Keratinocyte (primary cell): ENCODE results near the gene DPCD. TPM values are rescaled to one million over a fixed set of nuclear protein-coding genes. Genes with fewer than 3 reads are reported as not detected.

Experiments used
- DNase-seq: peaks from one replicate; pipeline ENCODE4 v3.0.0-alpha.2; 2011; ENCODE audit warnings: low read depth, missing footprints, low spot score
- FAIRE-seq: peaks from 2 replicates; lab custom pipeline; 2011; peaks lifted over from hg19 to GRCh38; lab: Jason Lieb, UNC
- H2AFZ ChIP-seq: 2 replicates; pipeline ENCODE4 v1.6.0; 2012; ENCODE audit warnings: low read length, control low read depth, inconsistent platforms; ENCODE audit not compliant: control insufficient read depth
- H3K27ac ChIP-seq: 2 replicates; pipeline ENCODE4 v1.5.1; 2011; ENCODE audit warnings: low read length; ENCODE audit not compliant: control insufficient read depth, insufficient read depth
- H3K27me3 ChIP-seq: 3 replicates; pipeline ENCODE4 v1.6.0; 2011; ENCODE audit warnings: low read length; ENCODE audit not compliant: control insufficient read depth, insufficient read depth; ENCODE audit errors: extremely low read depth
- H3K36me3 ChIP-seq, 2 experiments: 2 replicates in 1 of 2; 3 replicates in 1 of 2; pipeline ENCODE4 v1.5.1; 2011; ENCODE audit warnings: low read length in 2 of 2, mild to moderate bottlenecking in 1 of 2; ENCODE audit not compliant: control insufficient read depth in 2 of 2, insufficient read depth in 2 of 2; ENCODE audit errors: extremely low read depth in 1 of 2
- H3K4me1 ChIP-seq: 3 replicates; pipeline ENCODE4 v1.5.1; 2011; ENCODE audit warnings: low read length; ENCODE audit not compliant: control insufficient read depth, insufficient read depth; ENCODE audit errors: extremely low read depth
- H3K4me2 ChIP-seq: 3 replicates; pipeline ENCODE4 v1.6.0; 2011; ENCODE audit warnings: low read depth, low read length; ENCODE audit not compliant: control insufficient read depth, insufficient read depth; ENCODE audit errors: extremely low read depth
- H3K4me3 ChIP-seq, 3 experiments: fragments of 200-600 bp in 1 of 3; sonication (generic) in 1 of 3; 2 replicates in 2 of 3; 3 replicates in 1 of 3; pipeline ENCODE4 v1.5.1; 2011 to 2016; ENCODE audit warnings: low read length in 3 of 3, mild to moderate bottlenecking in 3 of 3, control low read depth in 2 of 3, inconsistent platforms in 1 of 3, low read depth in 1 of 3, mixed read lengths in 1 of 3, mixed run types in 1 of 3, moderate library complexity in 1 of 3; ENCODE audit not compliant: control insufficient read depth in 2 of 3, insufficient read depth in 2 of 3; ENCODE audit errors: extremely low read depth in 1 of 3
- H3K79me2 ChIP-seq: 2 replicates; pipeline ENCODE4 v1.6.0; 2012; ENCODE audit warnings: low read length; ENCODE audit not compliant: control insufficient read depth, insufficient read depth
- H3K9ac ChIP-seq: 3 replicates; pipeline ENCODE4 v1.6.0; 2011; ENCODE audit warnings: low read length; ENCODE audit not compliant: control insufficient read depth, insufficient read depth; ENCODE audit errors: extremely low read depth
- H3K9me1 ChIP-seq: 3 replicates; pipeline ENCODE4 v1.6.0; 2011; ENCODE audit warnings: low read length; ENCODE audit not compliant: control insufficient read depth, insufficient read depth; ENCODE audit errors: extremely low read depth
- H3K9me3 ChIP-seq: 2 replicates; pipeline ENCODE4 v1.5.1; 2012; ENCODE audit warnings: low read depth, low read length; ENCODE audit not compliant: control insufficient read depth
- H4K20me1 ChIP-seq: 3 replicates; pipeline ENCODE4 v1.6.0; 2011; ENCODE audit warnings: low read length; ENCODE audit not compliant: control insufficient read depth, insufficient read depth; ENCODE audit errors: extremely low read depth
- EZH2 ChIP-seq: IDR thresholded peaks from one replicate; pipeline ENCODE4 v1.6.1; 2012; ENCODE audit warnings: inconsistent platforms, mild to moderate bottlenecking, low read length, moderate library complexity
- dilution Hi-C: fragments of 300-500 bp; cut with MboI; formaldehyde crosslinking; loops from one replicate; pipeline ENCODE4 v1.7.0; 2020; ENCODE audit warnings: low sequenced_read_pairs; ENCODE audit not compliant: extremely low pct_ligation_motif_present
- polyA plus RNA-seq, 5 experiments: library from polyadenylated mRNA; depleted of rRNA in 3 of 5; stranded (reverse) in 3 of 5; stranded (forward) in 1 of 5; unstranded in 1 of 5; fragments of >200 nt; gene quantifications; 1 replicate in 1 of 5; 2 replicates in 3 of 5; 3 replicates in 1 of 5; pipeline versions ENCODE4 v1.2.1 to v1.2.3, GENCODE V29; 2011 to 2012; ENCODE audit warnings: missing spikeins in 2 of 5, low read depth in 1 of 5, low replicate concordance in 1 of 5
- TF ChIP-seq, protein P1 (sequence below), 3 experiments: IDR thresholded peaks in 1 of 3; conservative IDR thresholded peaks in 1 of 3; optimal IDR thresholded peaks in 1 of 3; 2 replicates in 2 of 3; 3 replicates in 1 of 3; pipeline versions ENCODE3 to v1.5.1; 2011; ENCODE audit warnings: low read length in 3 of 3, mild to moderate bottlenecking in 3 of 3, moderate library complexity in 2 of 3, control low read depth in 1 of 3, inconsistent platforms in 1 of 3; ENCODE audit not compliant: insufficient read depth in 2 of 3; ENCODE audit errors: extremely low read depth in 1 of 3

The DPCD gene
- polyA plus RNA-seq, 1 donor (not counting 4 experiments of a cell fraction or from before 2014, with no cell fraction given): 58.1 TPM

DNA sequence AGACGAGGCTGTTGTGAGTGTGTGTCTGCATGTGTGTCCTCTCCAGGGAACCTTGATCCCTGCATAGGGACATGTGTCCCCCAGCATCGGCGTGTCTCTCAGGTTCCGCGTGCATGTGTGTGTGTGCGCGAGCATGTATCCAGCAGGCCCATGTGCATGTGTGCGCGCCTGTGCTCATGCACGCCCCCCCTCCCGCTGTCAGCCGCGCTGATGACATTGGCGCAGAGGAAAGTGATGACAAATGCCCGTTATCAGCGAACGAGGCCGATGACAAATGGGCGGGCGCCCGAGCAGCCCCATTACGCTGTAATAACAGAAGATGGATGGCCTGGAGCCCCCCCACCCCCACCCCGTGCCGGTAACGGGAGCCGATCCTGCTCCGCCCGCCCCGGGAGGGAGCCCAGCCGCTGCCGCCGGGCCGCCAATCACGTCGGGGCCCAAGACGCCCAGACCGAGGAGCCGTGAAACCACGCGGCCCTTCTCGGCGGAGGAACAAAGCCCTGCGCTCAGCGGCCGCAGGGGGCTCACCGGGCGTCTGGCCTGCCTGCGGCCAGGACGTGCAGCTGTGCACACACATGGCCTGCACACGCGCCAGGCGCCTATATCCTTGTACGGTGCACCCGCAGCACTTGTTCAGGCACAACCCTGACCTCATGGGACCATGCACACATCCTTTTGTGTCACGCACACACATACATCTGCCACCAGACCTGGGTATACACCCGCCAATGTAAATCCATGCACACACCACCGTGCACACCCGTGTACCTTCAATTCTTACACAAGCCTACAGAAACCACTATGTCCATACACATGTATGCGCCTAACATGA, 21.6 kb upstream of the DPCD start:
- Histone ChIP-seq H3K9ac (no peak overlapping the region), H3K4me1 (peaks cover 11% of the 10 kb centered on the region), H3K4me3 (no peak overlapping the region), H3K79me2 (no peaks in the 10 kb centered on the region), H3K27ac (no peak overlapping the region), H3K27me3 (peaks cover 55% of the 10 kb centered on the region), H4K20me1 (no peaks in the 10 kb centered on the region), H3K9me1 (no peaks in the 10 kb centered on the region), H3K9me3 (no peaks in the 10 kb centered on the region), H3K36me3 (no peaks in the 10 kb centered on the region), H3K4me2 (no peak overlapping the region), H2AFZ (no peak overlapping the region)
- FAIRE-seq: no peak
- no peak for DNase-seq
- dilution Hi-C loops: no loop called here
- TF ChIP-seq EZH2: no peak
- TF ChIP-seq, protein P1, sequence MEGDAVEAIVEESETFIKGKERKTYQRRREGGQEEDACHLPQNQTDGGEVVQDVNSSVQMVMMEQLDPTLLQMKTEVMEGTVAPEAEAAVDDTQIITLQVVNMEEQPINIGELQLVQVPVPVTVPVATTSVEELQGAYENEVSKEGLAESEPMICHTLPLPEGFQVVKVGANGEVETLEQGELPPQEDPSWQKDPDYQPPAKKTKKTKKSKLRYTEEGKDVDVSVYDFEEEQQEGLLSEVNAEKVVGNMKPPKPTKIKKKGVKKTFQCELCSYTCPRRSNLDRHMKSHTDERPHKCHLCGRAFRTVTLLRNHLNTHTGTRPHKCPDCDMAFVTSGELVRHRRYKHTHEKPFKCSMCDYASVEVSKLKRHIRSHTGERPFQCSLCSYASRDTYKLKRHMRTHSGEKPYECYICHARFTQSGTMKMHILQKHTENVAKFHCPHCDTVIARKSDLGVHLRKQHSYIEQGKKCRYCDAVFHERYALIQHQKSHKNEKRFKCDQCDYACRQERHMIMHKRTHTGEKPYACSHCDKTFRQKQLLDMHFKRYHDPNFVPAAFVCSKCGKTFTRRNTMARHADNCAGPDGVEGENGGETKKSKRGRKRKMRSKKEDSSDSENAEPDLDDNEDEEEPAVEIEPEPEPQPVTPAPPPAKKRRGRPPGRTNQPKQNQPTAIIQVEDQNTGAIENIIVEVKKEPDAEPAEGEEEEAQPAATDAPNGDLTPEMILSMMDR (optimal IDR thresholded peaks at IDR 0.05 in 1 of 3, IDR thresholded peaks at IDR 0.05 in 1 of 3, conservative IDR thresholded peaks at IDR 0.05 in 1 of 3; ENCODE audit: extremely low read depth in 1 of 3, insufficient read depth in 2 of 3, low read length in 3 of 3): no peak

DNA sequence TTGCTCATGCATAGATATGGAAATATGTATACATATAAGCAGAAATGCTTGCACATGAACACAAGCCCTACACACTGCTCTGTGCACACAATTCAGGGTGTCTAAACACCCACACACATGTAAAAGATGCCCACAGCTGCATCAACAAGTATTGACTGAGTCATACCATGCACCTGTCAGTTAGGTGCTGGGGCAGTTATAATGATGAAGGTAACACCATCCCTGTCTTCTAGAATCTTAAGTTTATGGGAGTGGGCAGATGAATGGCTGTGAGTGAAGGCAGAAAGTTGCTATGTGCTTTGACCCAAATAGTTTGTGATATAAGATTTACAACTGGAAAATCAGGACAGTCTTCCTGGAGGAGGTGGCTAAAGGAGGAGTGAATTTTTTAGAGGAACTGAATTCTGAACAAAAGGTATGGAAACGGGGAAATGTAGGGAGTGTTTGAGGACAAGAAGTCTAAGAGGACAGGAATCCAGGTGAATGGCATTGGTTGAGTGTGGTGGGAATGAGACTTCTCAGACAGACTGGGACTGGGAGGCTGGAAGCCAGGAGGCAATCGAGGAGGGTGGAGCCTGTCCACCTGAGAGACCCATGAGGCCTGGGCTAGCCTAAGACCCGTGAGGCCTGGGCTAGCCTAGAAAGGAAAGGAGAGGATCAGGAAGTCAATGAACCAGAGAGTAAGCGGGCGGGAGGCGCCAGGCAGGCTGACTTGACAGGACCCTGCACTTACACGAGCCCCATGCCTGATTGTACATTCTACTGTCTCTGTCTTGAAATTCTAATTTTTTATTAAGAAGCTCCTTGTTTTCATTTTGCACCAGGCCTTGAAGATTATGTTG, 20.7 kb upstream of the DPCD start:
- H3K79me2 ChIP-seq: no peaks in the 10 kb centered on the region
- DNase-seq: no peak
- no peak overlapping the region for H3K27ac ChIP-seq
- H2AFZ ChIP-seq: no peak overlapping the region
- dilution Hi-C loops: no loop called here
- no peak for FAIRE-seq
- no peak for TF ChIP-seq EZH2
- TF ChIP-seq, protein P1 (optimal IDR thresholded peaks at IDR 0.05 in 1 of 3, IDR thresholded peaks at IDR 0.05 in 1 of 3, conservative IDR thresholded peaks at IDR 0.05 in 1 of 3; ENCODE audit: extremely low read depth in 1 of 3, insufficient read depth in 2 of 3, low read length in 3 of 3): no peak
- H4K20me1 ChIP-seq: no peaks in the 10 kb centered on the region
- H3K4me1 ChIP-seq: peaks cover 11% of the 10 kb centered on the region
- no peak overlapping the region for H3K4me3 ChIP-seq
- H3K9me1 ChIP-seq: no peaks in the 10 kb centered on the region
- H3K9me3 ChIP-seq: no peaks in the 10 kb centered on the region
- no peaks in the 10 kb centered on the region for H3K36me3 ChIP-seq
- H3K9ac ChIP-seq: no peak overlapping the region
- no peak overlapping the region for H3K4me2 ChIP-seq
- peaks cover 55% of the 10 kb centered on the region for H3K27me3 ChIP-seq
